Activated CD4-positive, alpha-beta T cell treated with anti-CD3 and anti-CD28 coated beads for 48 hours (primary cell): ENCODE results near the gene PEAK3.

Source experiments
- DNase-seq: peaks from one replicate; pipeline ENCODE4 v3.0.0-alpha.2; 2020

Gene PEAK3, protein sequence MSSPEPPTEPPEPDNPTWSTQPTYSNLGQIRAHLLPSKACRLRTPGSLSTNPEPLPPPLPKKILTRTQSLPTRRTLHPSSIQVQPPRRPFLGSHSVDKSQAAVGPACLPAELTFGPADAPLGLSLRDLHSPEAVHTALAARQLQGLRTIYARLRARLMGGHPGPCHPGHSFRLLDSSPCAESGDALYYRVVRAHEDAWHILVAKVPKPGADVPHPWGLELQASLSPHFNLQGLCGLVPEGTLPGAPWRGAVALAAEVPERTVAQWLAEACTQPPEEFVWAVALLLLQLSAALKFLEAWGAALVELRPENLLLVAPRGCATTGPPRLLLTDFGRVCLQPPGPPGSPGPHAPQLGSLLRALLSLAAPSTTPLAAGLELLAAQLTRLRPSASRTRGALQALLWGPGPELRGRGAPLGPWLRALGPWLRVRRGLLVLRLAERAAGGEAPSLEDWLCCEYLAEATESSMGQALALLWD

DNA sequence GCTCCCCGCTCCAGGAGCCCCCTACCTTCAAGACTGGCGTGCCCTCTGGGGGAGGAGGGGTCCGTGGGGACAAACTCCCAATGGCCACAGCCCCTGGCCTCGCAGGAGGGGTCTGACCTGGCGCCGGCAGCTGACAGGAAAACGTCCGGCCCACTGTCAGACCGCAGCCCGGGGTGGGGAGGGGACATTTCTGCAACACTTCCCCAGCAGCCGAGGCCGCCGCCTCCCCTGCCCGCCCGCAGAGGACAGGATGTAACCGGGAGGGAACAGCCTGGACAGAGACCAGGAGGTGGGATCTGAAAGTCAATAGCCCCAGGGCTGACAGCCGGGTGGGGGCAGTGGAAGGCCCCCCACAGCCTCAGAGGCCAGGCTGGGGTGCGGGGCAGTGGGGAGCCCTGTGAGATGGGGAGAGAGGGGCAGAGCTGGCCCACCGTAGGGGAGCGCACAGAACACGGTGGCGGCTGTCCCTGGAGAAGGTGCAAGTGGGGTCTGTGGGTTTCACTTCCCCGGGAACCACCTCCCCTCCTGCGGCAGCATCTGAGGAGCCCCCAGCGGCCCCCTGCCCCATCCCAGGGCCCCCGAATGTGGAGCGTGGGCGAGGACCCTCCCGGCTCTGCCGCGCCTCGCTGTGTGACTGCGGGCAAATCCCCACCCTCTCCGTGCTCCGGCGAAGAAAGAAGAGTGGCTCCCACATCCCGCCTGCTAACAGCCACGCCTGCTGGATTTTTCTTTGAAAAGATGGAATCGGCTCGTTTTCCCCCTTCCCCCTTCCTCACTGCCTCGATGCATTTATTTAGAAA lies at the start of gene PEAK3:
PEAK3 (minus strand) TSS at position 114 of the 800 bp plus-strand sequence. CDS start 1,244 bp downstream, outside the sequence.
- DNase-seq, result no peak

GRCh38 chr19:2330632-2331284 lies 48.8 kb upstream of the PEAK3 start:
- DNase-seq, result no peak

- DNase-seq, result no peak
Measured at GRCh38 chr19:2330255-2330631, 48.3 kb upstream of the PEAK3 start.

GRCh38 chr19:2329501-2329916 lies 47.5 kb upstream of the PEAK3 start:
- no peak for DNase-seq

DNA sequence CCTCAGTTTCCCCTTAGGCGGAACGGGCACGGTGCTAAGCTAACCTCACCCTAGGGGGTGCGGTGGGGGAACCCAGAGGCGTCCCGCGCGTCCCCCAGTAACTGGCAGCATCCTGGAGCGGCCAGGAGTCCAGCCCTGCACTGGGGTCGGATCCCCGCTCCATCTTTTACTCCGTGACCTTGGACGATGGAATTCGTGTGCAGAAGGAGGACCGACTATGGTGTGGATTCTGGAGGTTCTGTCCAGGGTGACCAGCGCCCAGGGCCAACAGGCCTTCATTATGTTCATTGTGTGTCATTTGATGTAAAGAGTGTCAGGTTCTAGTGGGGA lies 47.1 kb upstream of the PEAK3 start:
- no peak for DNase-seq

GRCh38 chr19:2328401-2329148 lies 46.6 kb upstream of the PEAK3 start, which contains the start of the genes LSM7 and SPPL2B:
Gene LSM7 (minus strand): TSS chr19:2328586. CDS start chr19:2328566, 20 bp downstream.
Gene SPPL2B (plus strand): TSS chr19:2328684. CDS start chr19:2328710, 26 bp downstream.
- peak; percentile 93 for DNase-seq

GRCh38 chr19:2327773-2328400 lies 45.9 kb upstream of the PEAK3 start:
- peak; percentile 65 for DNase-seq

- no peak for DNase-seq
Measured at GRCh38 chr19:2326699-2327360, 44.9 kb upstream of the PEAK3 start.

GRCh38 chr19:2325281-2326046 lies 43.5 kb upstream of the PEAK3 start:
- no peak for DNase-seq

DNA sequence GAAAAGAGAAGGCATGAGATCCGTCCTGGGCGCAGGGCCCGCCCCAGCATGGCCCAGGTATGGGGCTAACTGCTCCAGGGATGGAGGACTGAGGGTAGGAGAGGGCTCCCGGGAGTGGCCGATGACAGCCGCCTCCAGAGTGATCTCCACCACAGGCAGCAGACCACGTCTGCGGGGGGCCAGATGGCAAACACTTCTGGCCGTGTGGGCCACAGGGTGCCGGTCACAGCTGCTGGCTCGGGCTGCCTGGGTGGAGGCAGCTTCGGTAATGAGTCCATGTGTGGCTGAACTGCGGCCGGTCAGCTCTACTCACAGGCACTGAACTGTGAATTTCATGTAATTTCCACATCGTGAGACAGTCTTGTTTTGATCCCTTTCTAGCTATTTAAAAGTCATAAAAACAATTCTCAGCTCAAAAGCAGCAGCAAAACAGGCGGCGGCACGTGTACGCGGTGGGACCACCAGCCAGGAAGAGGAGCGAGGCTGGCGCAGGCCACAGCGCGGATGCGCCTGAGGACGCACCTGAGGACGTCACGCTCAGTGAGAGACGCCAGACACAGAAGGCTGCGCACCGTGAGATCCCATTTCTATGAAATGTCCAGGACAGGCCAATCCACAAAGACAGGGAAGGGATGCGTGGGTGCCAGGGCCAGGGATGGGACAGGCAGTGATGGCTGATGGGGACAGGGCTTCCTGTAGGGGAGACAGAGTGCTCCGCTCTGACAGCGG lies 42.4 kb upstream of the PEAK3 start:
- no peak for DNase-seq

DNA sequence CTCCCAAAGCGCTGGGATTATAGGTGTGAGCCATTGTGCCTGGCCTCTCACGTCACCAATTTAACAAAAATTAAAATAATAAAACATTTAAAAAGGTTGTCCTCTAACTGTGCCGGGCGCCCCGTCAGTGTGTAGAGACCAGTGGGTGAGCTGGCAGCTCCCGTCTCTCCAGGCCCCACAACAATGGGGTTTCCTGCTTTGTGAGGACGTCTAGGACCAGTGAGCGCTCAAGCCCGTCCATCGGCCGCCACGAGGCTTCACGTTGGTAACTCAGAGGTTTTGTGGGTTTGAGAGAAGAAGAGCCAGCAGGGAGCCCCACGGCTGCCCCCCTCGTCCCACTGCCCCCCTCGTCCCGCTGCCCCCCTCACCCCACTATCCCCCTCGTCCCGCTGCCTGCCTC lies 41.7 kb upstream of the PEAK3 start:
- DNase-seq, result no peak

DNA sequence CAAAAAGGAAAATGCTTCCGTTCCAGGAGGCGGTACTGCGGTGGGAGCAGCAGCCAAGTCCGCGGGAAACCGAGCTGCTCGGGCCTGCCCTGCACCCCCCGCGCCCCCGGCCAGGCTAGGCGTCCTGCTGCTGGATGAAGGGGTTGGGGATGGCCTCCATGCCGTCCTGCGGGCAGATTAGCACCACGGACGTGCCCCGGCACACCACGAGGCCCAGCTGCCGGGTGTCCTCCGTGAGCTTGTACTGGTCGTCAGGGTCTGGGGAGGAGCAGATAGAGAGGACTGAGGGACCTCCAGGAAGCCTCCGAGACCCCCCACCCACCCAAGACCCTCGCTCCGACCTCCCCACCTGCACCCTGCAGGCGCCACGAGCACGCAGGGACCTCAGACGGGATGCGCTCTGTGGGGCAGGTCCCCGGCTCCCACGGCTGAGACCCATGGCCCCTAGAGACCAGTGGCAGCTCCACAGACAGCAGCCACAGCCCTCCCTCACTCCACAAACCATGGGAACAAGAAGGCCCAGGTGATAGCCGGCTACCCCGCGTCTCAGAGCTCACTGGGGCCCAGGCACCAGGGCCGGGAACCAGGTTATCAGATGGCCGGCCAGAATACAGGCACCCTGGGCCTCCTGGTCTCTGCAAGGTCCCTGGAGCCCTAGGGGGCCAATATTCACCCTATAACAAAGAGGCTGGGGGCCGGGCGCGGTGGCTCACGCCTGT lies 39.7 kb upstream of the PEAK3 start:
- no peak for DNase-seq

DNA sequence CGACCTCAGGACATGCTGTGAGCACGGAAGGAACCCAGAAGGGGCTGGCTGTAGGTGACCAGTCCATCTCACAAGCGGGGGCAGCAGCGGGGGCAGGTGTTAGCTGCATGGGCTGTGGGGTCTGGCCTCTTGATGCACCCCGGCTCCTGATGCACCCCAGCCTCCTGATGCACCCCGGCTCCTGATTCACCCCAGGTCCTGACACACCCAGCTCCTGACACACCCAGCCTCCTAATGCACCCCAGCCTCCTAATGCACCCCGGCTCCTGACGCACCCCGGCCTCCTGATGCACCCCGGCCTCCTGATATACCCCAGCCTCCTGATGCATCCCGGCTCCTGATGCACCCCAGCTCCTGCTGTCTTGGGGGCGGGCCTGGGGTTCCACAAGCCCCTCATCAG lies 39.0 kb upstream of the PEAK3 start:
- DNase-seq, result no peak

- DNase-seq, result no peak
Measured at GRCh38 chr19:2320049-2320448, 38.1 kb upstream of the PEAK3 start.

DNA sequence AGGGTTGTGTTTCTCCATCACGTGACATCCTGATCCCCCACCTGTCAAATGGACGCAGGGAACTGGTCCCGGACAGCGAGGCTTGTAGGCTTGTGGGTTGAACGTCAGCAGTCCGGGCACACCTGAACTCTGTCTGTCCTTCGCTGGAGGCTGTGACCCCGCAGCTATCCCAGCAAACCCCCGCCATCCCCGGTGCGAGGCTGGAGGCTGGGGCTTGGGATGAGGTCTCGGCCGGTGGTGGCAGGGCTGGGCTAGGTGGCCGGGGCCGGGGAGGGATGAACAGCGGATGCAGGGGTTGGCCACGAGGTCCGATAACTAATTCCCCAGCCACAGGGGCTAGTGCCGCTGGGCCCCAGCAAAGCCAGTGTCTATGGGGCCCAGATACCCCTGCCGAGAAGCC lies 37.6 kb upstream of the PEAK3 start:
- no peak for DNase-seq

DNA sequence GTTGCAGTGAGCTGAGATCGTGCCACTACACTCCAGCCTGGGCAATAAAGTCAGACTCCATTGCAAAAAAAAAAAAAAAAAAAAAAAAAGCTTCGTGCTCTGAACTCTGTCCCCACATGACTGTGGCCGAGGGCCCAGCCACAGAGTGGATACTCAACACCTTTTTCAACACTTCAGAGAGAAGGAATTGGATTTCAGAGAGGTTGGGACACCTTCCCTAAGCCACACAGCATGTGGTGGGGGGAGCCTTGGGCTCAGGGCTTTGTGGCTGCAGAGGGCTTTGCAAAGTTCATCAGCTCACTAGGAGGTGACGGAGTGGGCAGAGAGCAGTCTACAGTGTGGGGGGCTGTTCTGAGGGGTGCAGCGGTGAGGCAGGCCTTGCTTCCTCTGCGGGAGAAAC lies 36.9 kb upstream of the PEAK3 start:
- no peak for DNase-seq

DNA sequence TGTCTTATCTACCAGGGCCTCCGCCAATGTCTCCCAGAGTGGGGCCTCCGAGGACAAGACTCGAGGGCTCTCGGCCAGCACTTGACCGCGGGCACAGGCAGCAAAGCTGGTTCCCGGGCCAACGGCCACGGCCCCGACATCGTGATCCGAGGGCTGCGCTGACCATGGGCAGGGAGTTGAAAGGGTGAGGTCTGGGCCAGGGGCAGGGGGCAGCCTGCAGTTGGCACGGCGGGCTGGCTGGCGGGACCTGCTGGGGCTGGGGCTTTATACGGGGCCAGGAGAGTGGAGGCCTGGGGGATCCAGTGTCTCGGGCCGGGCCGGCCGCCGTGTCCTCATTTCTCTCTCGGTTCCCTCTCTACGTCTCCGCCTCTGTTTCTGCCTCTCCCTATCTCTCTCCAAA lies 35.8 kb upstream of the PEAK3 start:
- no peak for DNase-seq

GRCh38 chr19:2317300-2317699 lies 35.3 kb upstream of the PEAK3 start:
- no peak for DNase-seq

DNA sequence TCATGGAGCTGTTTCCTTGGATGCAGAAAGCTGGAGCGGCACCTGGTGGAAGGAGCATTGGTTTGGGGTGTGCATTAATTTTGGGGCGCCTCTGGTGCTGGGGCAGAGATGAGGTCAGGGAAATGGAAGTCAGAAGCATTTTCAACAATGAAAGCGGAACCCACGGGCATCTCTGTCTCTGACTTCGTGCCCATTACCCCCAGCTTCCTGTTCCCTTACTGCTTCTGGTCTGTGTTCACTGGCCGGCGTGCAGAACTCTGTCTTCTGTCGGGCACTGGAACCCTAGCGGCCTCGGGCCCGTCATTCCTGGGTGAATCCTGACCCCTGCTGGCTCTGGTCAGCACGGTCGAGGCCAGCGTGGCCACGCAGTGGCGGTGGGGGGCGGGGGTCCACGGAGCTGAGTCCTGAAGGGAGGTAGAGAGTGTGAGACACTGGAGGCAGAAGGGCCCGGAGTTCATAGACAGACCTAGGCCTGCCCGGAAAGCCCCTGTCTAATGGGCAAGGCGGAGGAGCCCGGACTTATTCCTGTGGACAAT lies 33.9 kb upstream of the PEAK3 start:
- DNase-seq, result peak; percentile 23
